Measurements from ENCODE around the gene C3orf20. TPM values are rescaled to one million over a fixed set of nuclear protein-coding genes. Genes with fewer than 3 reads are reported as not detected.

Gene C3orf20
- total RNA-seq, 4 donors from 2014 or later: not detected

GRCh38 chr3:14810070-14810791 lies 135.3 kb downstream of the C3orf20 start:
- WGBS, 2 donors: 6 to 12% methylated on average over 26 to 33 of the region's 85 CpGs
- TF ChIP-seq POLR2A (IDR thresholded peaks at IDR 0.05) (no peak), CTCF (IDR thresholded peaks at IDR 0.05) (no peak), EP300 (IDR thresholded peaks at IDR 0.05) (no peak)

DNA sequence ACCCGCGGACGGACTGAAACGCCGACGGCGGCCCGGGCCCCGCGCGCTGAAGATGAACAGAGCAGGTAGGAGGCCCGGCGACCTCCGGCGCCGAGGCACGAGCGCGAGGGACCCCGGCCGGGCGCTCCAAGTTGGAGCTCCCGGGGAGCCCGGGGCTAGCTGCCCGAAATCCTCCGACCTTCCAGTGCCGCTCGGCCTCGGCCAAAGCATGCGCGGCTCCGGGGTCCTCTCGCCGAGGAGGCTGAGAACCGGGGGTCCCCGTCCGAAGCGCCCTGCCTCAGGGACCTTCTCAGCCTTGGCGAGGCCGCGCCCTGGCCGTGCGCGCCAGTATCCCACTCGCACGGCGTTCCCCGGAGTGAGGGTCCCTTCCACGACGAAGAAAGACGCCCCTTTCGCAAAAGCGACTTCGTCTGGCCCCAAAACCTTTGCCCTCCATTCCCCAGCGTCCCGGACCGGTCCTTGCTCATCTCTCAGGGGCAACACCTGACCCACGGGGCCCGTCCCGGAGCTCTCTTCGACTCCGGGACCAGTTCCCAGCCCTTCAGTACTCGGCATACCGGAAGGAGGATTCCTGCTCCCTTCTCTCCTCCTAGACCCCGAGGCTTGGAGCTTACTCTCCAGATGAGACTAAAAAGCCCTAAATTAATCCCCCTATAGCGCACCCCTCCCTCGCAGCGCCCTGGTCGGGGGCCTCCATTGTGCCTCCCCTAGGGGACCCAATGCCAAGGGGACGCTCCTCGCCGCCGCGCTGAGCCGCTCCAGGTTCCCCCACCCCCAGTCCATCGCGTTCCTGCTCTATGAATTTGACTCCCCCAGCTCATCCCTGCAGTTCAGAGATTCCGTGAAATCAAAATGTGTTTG lies 136.1 kb downstream of the C3orf20 start:
- H3K27ac ChIP-seq: peak overlapping the region; percentile 73 to 89 (median 80)
- H3K36me3 ChIP-seq: no peaks in the 10 kb centered on the region
- no peak for DNase-seq (ENCODE audit: low spot score in 2 of 2)
- peaks cover 0 to 49% (median 2%) of the 10 kb centered on the region in 4 donors for H3K4me1 ChIP-seq
- H3K9me3 ChIP-seq: no peaks in the 10 kb centered on the region
- no peak for TF ChIP-seq CTCF (IDR thresholded peaks at IDR 0.05)
- no peak for TF ChIP-seq EP300 (IDR thresholded peaks at IDR 0.05)
- TF ChIP-seq POLR2A (IDR thresholded peaks at IDR 0.05): no peak
- H3K4me3 ChIP-seq: peak overlapping the region; percentile 45 to 69 (median 56)
- 1 to 3% methylated on average over 29 to 44 of the region's 78 CpGs for WGBS, 2 donors
- peaks cover 0 to 12% of the 10 kb centered on the region in 2 donors for H3K27me3 ChIP-seq

More at GRCh38 chr3:14810070-14810791, 135.3 kb downstream of the C3orf20 start:
- H3K36me3 ChIP-seq: no peaks in the 10 kb centered on the region
- peak overlapping the region in 3 of 4 donors; percentile 78 to 89 (median 82) for H3K27ac ChIP-seq
- DNase-seq (ENCODE audit: low spot score in 2 of 2): no peak
- H3K27me3 ChIP-seq: peaks cover 0 to 12% of the 10 kb centered on the region in 2 donors
- H3K9me3 ChIP-seq: no peaks in the 10 kb centered on the region
- H3K4me1 ChIP-seq: peaks cover 0 to 49% (median 2%) of the 10 kb centered on the region in 4 donors
- H3K4me3 ChIP-seq: peak overlapping the region; percentile 19 to 69 (median 56)

- peak in 1 of 2 donors; percentile 36 for DNase-seq (ENCODE audit: low spot score in 2 of 2)
- Histone ChIP-seq H3K4me3 (peak overlapping the region; percentile 45 to 69 (median 56)), H3K27me3 (peaks cover 0 to 12% of the 10 kb centered on the region in 2 donors), H3K27ac (peak overlapping the region; percentile 73 to 89 (median 80)), H3K36me3 (no peaks in the 10 kb centered on the region), H3K9me3 (no peaks in the 10 kb centered on the region), H3K4me1 (peaks cover 0 to 49% (median 2%) of the 10 kb centered on the region in 4 donors)
- TF ChIP-seq EP300 (IDR thresholded peaks at IDR 0.05): no peak
- no peak for TF ChIP-seq CTCF (IDR thresholded peaks at IDR 0.05)
- no peak for TF ChIP-seq POLR2A (IDR thresholded peaks at IDR 0.05)
- 18 to 24% methylated on average over 7 of the region's 7 CpGs for WGBS, 2 donors
These were observed 136.7 kb downstream of the C3orf20 start for GRCh38 chr3:14811684-14812083.

DNA sequence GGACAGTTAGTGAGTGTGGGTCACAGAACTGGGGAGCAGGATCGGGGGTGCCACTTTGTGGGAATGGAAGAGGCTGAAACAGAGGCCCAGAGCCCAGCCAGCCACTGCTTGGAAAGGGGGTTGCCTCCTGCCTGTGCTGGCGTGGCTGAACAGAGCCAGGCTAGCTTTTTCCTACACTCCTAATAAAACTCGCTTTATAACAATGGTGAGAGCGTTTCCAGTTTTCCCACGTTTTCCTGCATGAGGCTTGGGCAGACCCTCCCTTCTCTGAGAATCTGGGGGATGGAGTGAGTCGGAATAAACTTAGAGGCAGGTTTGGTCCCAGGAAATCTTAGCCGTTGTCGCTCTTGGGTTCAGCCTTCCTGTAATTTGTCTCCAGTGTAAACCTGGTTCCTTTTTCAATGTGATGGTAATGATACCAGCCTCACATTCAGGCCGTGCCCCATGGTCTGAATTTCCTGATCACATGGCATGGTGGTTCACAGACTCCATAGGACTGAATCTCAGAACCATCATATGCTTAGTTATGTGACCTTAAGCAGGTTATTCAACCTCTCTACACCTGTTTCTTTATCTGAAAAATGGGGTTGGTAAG lies 137.4 kb downstream of the C3orf20 start:
- peaks cover 0 to 12% of the 10 kb centered on the region in 2 donors for H3K27me3 ChIP-seq
- DNase-seq (ENCODE audit: low spot score in 2 of 2): no peak
- no peaks in the 10 kb centered on the region for H3K36me3 ChIP-seq
- peaks cover 0 to 49% (median 2%) of the 10 kb centered on the region in 4 donors for H3K4me1 ChIP-seq
- H3K27ac ChIP-seq: peak overlapping the region in 3 of 4 donors; percentile 23 to 89 (median 82)
- WGBS, 2 donors: 31 to 44% methylated on average over 9 of the region's 9 CpGs
- no peak for TF ChIP-seq EP300 (IDR thresholded peaks at IDR 0.05)
- no peak for TF ChIP-seq CTCF (IDR thresholded peaks at IDR 0.05)
- no peak for TF ChIP-seq POLR2A (IDR thresholded peaks at IDR 0.05)
- peak overlapping the region in 2 of 4 donors; percentile 35 to 69 for H3K4me3 ChIP-seq
- H3K9me3 ChIP-seq: no peaks in the 10 kb centered on the region

Data from tibial nerve (tissue), 4 donors.